Embryonic facial prominence (tissue), 1 donor: ENCODE results near the gene ATXN10.
"Not testable (repeated sequence)": the region's sequence is repeated elsewhere in the genome, so short reads cannot be mapped to it uniquely, and the experiment has no call there.

Experiments used
- DNase-seq: peaks from one replicate; pipeline ENCODE4 v3.0.0-alpha.2; 2016; ENCODE audit errors: extremely low spot score

Gene ATXN10

DNA sequence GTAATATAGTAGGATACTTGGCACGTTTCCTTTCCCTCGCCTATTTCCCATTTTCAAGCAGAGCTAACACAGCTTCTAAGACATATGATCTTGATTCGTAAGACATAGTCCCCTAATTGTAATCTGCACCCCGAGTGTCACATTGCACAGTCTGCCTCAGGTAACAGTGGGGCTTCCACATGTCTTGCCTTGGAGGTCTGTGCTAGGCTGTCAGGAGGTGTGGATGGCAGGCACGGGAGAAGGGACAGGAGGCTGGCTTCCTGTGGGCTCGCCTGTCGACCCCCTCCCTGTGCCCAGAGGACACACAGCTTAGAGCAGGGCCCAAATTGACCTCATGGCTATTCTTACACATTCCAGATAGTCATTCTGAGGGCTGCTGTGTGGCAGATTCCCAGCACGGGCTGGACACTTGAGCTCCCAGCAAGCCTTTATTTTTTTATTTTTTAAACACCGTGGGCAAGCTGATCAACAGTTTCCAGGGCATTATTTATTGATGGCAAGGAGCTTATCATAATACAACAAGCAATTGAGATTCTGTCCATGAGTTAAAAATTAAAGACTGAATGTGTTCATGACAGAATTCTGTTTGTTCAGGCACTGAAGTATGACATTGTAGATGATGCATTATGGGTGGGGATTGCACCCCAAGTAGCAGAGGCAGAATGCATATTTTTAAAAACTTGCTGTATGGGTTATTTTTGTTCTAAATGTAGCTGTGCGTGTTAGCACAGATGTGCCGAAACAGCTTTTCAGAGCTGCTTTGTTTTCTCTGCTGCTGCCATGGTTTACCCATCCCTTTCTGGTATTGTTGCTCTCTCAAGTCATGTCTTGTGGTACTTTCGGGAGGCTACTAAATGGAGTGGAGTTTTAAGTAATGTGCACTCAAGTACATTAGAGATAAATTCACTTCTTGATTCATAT is 113.0 kb downstream of the ATXN10 start:
- no peak for DNase-seq

DNA sequence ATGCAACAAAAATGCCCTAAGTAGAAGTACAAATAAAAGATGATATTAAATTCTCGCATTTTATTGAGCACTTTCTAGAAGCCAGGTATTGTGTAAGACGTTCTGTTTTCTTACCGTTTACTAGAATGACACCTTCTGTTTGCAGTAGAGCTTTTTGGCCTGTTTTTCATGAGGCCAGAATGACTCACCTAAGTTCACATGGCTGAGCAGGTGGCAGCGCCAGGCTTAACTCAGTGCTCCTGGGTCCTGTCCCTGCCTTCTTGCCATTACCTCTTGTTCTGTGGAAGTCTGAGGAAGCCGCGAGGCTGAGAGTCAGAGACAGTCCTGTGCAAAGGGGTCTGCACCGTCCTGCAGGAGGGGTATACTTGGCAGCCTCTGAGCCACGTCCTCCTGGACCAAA is 113.8 kb downstream of the ATXN10 start:
- DNase-seq: no peak

DNA sequence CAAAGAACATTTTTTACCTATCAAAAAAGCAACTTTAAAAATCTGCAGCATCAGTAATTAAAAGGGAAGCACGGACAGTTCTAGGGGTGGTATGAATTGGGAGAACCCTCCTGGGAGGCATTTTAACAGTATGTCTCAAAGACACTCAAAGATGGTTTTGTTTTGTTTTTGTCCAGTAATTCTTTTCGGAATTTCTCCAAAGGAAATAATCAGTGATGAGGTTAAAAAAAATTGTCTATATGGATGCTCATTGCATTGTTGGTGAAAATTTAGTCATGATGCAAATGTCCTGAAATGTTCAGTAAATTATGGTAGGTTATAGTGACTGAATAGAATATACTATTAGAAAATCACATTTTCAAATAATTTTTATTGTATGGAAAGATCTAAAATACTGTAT is 115.1 kb downstream of the ATXN10 start:
- no peak for DNase-seq

DNA sequence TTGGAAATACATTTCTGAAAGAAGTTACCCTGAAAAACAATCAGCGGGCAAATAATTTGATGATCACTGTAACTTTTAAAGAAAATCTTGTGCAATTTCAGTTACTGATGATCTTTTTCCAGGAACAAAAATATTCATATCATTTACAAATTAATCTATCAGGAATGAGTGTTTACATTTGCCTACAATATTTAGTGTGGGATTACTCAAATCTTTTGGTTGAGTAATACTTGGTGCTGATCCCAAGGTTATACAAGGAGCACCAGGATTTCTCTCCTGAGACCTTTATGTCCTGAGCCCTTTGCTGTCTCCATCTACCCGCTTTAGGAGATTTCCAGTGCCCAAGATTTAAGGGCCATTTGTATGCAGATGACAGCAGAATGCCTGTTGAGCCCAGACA is 116.1 kb downstream of the ATXN10 start:
- DNase-seq: no peak

DNA sequence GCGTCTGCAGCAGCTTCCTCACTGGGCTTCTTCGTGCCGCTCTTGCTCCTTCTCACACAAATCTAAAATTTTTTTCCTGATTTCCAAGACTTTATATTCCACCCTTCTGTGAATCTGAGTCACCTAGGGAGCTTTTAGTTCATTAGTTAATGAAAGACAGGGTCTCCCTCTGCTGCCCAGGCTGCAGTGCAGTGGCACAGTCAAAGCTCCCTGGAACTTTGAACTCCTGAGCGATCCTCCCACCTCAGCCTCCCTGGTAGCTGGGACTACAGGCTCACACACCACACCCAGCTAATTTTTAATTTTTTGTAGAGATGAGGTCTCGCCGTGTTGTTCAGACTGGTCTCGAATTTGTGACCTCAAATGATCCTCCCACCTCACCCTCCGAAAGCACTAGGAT is 116.9 kb downstream of the ATXN10 start:
- no peak for DNase-seq

DNA sequence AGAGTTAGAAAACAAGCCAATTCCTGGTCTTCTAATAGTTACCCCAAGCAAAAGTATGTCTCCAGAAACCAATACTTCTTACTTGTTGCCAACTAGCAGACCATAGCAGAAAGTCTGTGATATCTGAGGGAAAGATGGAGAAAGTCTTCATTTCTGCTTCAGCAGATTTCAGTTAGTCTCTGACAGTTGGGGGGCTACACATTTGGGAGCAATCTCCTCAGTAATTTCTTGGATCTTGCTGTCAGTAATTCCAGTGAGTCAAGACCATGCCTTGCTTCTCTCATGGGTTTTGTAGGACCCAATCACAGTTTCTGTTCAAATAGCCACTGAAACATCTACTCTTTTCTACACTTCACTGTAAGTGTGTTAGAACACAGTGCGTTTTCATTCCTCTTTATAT is 118.8 kb downstream of the ATXN10 start:
- DNase-seq: no peak

DNA sequence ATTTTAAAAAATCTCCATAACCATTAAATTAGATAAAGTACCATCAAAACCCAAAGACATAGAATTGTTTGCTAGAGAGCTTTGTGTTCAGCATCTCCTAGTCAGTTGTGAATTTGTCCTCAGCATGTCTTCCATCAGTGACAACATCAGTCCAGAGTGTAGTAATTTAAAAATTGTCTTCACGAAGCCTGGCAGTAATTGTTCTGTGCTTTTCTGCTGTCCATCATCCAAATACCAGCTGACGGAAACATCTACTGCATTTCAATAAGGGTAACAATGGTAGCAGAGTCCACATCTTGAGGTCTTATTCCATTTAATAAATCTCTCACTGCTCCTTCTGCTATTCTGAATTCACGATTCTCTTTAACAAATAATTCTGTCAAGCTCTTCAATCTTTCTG is 121.5 kb downstream of the ATXN10 start:
- DNase-seq: no peak

DNA sequence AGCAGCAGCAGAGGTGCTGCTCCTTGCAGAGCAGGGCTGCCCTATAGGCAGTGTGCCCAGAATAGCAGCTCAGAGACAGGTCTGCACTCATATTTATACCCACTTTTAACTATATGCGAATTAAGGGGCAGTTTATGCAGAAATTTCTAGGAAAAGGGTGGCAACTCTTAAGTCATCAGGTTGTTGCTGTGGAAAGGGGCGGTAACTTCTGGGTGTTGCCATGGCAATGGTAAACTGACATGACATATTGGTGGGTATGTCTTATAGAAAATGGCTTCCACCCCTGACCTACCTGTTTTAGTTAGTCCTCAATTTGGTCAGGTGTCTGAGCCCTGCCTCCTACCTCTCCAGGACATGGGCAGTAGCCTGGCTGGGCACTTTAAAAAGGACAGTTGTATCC is 122.3 kb downstream of the ATXN10 start:
- DNase-seq: no peak

DNA sequence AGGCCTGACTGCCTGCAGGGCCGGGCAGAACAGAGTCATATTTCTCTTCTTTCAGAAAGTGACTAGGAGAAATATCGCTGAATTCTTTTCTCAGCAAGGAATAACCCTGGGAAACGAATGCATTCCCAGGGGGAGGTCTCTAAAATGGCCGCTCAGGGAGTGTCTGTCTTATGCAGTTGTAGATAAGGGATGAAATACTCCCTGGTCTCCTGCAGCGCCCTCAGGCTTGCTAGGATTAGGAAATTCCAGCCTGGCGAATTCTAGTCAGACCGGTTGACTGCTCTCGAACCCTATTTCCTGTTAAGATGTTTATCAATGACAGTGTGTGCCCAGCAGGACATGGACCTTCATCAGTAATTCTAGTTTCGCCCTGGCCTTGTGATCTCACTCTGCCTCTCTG is 124.4 kb downstream of the ATXN10 start:
- not testable (repeated sequence) for DNase-seq

DNA sequence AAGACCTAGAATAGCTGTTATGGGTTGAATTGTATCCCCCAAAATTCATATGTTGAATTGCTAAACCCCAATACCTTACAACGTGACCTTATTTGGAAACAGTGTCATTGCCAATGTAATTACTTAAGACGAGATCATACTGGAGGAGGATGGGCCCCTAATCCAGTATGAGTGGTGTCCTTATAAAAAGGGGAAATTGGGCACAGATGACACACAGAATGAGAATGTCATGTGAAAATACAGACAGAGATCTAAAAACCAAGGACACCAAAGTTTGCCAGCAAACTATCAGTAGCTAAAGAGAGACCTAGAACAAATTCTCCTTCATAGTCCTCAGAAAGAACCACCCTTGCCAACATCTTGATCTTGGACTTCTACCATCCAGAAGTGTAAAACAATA is 127.7 kb downstream of the ATXN10 start:
- DNase-seq: no peak

DNA sequence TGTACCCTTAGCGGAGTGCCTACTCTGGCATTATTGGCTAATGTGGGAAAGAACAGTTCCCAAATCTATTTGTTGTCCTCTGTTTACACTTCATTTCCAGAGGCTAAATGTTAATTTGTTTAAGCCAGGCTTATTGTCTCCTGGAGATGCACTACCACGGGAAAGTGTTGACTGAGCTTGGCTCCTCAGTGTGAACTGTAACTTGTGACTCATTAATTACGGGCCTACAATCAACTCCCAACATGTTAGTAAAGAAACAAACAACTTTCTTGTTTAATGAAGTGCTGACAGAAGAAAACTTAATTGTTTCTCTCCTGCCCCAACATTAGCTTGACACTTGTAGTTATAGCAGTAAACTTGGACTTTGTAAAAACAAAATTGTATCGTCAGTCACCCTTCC is 130.4 kb downstream of the ATXN10 start:
- no peak for DNase-seq

DNA sequence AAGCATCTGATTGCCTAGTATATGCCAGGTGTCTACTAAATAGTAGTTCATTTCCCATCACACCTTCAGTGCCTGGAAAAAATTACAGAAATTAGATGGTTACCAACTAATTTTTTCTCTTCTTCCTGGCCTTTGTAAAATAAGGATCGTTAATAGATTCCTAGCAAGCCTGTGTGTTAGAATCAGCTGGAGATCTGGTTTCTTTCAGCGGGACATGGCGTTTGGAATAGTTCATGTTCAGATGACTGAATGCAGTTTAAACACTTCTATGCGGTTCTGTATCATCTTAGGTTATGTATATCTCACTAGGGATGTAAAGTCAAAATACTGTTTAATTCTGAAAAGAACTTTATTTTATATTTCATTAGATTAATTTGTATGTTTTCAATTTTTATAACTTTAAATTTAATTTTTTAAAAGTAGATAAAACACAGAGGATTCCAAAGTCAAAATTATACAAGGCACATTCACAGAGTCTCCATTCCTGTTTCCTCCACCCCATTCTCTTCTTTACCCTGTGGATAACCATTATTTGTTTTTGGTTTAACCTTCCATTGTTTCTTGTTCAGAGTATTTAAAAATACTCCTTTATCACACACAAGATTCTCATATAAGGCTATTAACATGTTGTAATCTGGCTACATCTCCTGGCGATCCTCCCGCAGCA is 132.8 kb downstream of the ATXN10 start:
- DNase-seq: no peak

DNA sequence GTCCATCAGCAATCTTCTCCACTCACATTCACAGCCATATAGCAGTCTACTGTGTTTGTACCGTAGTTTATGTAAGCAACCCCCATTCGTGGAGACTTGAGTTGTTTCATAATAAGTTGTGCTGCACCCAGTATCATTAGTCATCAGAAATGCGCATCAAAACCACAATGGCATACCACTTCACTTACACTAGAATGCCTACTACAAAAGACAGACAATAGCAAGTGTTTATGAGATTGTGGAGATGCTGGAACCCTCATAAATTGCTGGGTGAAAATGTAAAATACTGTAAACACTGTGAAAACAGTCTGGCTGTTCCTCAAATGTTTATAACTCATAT is 133.3 kb downstream of the ATXN10 start:
- DNase-seq: no peak

DNA sequence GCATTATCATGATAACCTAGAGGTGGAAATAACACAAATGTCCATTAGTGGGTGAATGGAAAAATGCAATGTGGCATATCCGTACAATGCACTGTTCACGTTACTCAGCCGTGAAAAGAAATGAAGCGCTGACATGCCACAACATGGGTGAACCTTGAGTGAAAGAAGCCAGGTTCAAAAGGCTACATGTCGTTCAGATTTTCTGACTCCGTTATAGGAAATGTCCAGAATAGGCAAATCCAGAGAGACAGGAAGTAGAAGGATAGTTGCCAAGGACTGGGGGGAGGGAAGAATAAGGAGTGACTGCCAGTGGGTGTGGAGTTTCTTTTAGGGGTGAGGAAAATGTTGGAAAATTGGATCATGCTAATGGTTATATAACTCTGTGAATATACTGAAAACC is 133.8 kb downstream of the ATXN10 start:
- DNase-seq: no peak

DNA sequence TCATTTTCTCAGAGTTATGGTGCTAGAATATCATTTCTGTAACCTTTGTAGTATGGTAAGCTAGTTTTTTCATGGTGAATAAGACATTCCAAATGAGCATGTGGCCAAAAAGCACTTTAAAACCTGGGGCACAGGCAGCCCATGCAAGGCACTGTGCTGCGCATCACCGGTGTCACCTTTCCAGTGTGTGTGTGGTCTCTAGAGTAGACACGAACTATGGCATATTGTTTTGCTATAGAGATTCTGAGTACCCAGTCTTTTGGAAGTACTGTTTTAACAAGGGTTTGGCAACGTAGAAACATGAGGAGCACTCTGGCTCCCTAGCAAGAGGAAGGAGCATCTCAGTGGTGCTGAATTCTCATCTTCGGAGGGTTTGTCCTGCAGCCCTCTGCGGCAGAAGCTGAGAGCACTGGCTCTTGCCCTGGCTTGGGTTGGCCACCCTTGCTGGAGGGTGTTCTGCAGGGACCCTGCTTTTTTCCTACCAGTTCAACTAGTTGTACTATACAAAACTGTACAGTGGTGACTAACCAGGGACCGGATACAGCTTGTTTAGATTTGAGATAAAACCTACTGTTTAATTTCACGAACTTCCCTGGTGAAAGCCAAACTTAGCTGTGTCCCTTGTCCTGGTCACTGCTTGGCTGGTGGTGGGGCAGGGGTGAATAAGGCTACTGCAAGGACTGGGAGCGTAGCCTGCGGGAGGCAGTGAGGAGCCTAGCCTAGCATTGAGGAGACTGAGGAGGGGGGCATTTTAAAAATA is 135.7 kb downstream of the ATXN10 start:
- no peak for DNase-seq

DNA sequence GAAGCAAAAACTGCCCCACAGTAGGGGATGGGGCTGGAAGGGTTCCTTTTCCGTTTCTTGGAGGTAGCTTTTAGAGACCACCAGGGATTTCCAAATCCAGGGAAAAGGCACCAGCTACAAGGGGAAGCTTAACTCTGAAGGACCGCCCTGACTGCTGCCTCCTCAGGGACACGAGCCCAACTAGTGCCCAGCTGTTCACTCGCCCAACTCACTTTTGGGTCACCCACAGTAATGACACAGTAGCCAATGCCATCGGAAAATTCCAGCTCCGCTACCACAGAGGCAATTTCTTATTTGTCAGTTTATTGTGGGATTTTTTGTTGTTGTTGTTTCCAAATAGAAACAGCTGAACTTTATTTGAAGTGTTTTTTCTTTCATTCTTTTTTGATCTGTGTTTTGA is 141.3 kb downstream of the ATXN10 start:
- no peak for DNase-seq

DNA sequence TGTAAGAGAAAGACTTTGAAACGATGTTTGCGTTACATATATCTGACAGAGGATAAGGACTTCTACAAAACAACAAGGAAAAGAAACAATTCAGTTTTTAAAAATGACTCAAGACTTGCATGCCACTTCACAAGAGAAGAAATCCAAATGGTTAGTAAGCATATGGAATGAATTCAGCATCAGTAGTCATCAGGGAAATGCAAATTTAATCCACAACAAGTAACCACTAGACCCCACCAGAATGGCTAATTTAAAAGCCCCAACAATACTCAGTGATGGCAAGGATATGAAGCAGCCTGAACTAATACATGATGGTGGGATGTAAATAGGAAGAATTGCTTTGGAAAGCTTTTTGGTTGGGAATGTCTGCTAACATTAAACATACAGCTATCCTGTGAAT is 142.6 kb downstream of the ATXN10 start:
- no peak for DNase-seq

DNA sequence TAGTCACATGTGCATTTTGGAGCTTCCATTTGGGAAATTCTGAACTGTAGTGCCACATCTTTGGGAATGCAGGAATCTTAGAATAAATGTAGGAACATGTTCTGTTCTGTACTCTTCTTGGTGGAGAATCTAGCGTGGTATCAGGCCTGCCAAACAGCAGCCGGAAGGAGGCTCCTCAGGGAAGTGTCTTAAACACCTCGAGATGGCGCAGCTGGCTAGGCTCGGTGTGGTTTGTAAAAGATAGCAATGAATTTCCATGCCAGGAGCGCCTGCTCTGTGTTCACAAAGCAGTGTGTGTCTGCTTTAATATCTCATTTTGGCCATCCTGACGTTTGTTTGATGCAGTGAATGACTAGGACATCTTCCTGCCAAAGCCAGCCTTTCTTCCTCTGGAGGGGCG is 145.1 kb downstream of the ATXN10 start:
- no peak for DNase-seq

DNA sequence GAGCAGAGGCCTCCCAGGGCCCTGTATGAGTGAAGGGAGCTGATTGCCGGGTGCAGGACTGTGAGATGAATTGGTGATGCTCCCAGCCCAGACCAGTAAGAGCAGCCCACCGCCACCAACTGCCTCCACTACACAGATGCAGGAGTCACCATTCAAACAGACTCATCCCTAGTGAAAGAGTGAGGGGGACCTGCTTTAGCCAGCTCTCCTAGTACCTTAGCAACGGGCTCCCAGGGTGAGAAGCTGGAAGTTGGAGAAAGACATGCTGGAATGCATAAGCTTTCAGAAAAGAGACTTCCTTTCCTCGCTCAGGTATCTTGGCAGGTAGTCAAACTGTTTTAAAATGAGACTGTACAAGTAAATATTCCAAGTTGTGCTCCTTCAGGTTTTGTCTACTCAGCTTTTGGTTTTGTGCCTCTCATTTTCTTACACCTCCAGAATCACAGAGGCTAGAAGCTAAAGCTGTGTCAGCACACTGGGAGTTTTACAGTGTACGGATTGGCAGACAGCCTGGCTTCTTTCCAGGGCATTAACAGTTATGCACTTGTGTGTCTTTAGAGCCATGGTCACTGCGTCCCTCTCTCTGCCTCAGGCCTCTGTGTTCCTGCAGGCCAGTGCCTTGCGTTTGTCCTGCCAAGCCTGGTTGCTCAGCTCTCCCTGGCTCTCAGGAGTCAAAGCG is 146.2 kb downstream of the ATXN10 start:
- no peak for DNase-seq

DNA sequence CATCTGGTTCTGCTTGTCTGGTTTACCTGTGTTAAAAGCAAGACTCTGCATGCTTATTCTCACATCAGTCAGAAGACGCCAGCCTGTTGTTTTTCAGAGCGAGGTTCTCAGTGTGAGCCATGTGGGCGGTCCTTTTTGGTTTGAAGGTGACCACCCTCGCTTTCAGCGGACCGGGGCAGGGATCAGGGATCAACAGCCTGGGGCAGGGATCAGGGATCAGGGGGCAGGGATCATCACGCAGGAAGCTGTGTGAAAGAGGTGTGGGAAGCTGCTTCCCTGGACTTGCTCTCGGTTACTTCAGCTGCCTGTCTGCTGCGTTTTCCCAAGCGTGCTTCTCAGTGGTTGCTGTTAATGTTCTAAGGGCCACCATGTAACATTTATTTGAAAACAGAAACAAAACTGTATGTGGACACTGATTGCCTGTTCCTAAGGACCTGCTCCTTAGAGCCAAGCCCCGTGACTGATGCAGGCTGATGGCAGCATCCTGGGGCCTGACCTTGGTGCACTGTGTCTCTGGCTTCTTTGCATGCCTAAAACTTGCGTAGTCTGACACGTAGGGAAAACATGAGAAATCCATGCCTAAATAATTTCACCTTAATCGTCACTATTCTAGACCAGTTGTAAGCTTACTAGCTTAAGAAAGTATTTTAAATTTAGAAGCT is 146.9 kb downstream of the ATXN10 start:
- DNase-seq: no peak

DNA sequence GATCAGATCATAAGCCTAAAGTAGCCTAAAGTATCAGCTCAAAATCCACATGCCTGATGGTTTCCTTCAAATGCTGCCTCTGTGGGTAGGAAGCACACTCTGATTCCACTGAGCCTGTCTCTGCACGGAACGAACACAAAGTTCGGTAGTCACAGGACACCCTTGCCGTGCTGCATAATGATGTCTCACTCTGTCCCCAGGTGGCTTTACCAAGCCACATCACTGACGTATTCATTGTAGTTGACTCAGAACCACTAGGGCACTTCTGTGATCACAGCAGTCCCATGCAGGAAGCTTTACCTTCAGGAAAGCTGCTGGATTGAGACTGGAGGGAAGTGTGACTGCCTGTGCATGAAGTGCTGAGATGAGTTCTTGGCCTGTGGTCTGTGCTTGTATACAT is 147.7 kb downstream of the ATXN10 start:
- no peak for DNase-seq

DNA sequence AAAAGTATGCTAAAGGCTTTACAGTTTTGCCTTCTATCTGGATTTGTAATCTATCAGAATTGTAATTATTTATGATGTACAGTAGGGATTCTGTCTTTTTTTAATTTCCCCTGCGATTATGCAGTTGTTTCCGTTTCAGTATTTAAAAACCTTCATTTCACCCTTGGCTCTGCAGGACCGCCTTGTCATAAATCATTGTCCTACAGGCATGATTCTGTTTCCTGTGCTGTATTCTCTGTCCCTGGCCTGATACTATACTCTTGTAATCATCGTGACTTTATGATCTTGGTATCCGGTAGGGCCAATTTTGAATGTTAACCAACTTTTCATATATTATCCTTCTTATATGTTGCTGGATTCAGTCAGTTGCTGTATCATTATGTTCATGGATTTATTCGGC is 151.7 kb downstream of the ATXN10 start:
- DNase-seq: no peak
